Measurements from ENCODE around the gene HSDL1.

- TF ChIP-seq, protein P1, sequence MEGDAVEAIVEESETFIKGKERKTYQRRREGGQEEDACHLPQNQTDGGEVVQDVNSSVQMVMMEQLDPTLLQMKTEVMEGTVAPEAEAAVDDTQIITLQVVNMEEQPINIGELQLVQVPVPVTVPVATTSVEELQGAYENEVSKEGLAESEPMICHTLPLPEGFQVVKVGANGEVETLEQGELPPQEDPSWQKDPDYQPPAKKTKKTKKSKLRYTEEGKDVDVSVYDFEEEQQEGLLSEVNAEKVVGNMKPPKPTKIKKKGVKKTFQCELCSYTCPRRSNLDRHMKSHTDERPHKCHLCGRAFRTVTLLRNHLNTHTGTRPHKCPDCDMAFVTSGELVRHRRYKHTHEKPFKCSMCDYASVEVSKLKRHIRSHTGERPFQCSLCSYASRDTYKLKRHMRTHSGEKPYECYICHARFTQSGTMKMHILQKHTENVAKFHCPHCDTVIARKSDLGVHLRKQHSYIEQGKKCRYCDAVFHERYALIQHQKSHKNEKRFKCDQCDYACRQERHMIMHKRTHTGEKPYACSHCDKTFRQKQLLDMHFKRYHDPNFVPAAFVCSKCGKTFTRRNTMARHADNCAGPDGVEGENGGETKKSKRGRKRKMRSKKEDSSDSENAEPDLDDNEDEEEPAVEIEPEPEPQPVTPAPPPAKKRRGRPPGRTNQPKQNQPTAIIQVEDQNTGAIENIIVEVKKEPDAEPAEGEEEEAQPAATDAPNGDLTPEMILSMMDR (IDR thresholded peaks at IDR 0.05 in 4 of 5, conservative IDR thresholded peaks at IDR 0.05 in 1 of 5) = no peak
- TF ChIP-seq POLR2A (IDR thresholded peaks at IDR 0.05) = no peak
These were observed 8.4 kb downstream of the HSDL1 start for GRCh38 chr16:84136331-84137125.
